Naive thymus-derived CD4-positive, alpha-beta T cell (primary cell): ENCODE measurements around the gene CD40LG. TPM values are rescaled to one million over a fixed set of nuclear protein-coding genes. Genes with fewer than 3 reads are reported as not detected.

ENCODE experiments used
- ATAC-seq: fragments of 150-1000 bp; cut with Tn5 transposase; 2 replicates; pipeline ENCODE4 v1.10.0; 2021; ENCODE audit warnings: mild to moderate bottlenecking, moderate library complexity
- CTCF ChIA-PET: fragments of 350-600 bp; sonication (Branson Sonifier 250); formaldehyde crosslinking; loops from one replicate; lab custom pipeline; 2021; ENCODE audit warnings: antibody characterized with exemption; lab: Charles Lee
- POLR2A ChIA-PET: fragments of 350-600 bp; sonication (Branson Sonifier 250); formaldehyde crosslinking; loops from one replicate; lab custom pipeline; 2021; ENCODE audit warnings: antibody characterized with exemption, inconsistent platforms; lab: Charles Lee
- DNase-seq, 9 donors: peaks; one replicate each; pipeline versions ENCODE4 v3.0.0 to v3.0.0-alpha.2; 2020 to 2022; ENCODE audit warnings: mixed read lengths in 1 of 9
- H3K27ac ChIP-seq: one replicate; pipeline ENCODE4 v1.7.0; 2013; ENCODE audit warnings: mild to moderate bottlenecking, low read depth, low read length, moderate library complexity
- H3K27me3 ChIP-seq, 2 donors: one replicate each; pipeline ENCODE4 v1.7.0; 2013; ENCODE audit warnings: low read length in 2 of 2, mild to moderate bottlenecking in 2 of 2, moderate library complexity in 2 of 2; ENCODE audit not compliant: control insufficient read depth in 2 of 2, insufficient read depth in 2 of 2
- H3K36me3 ChIP-seq, 3 experiments: 1 replicate in 2 of 3; 2 replicates in 1 of 3; pipeline ENCODE4 v1.7.0; 2013; ENCODE audit warnings: low read length in 3 of 3, mild to moderate bottlenecking in 3 of 3, moderate library complexity in 1 of 3; ENCODE audit not compliant: insufficient read depth in 3 of 3, control insufficient read depth in 2 of 3
- H3K4me1 ChIP-seq, 2 donors: one replicate each; pipeline ENCODE4 v1.7.0; 2013; ENCODE audit warnings: low read length in 2 of 2, mild to moderate bottlenecking in 2 of 2, moderate library complexity in 1 of 2; ENCODE audit not compliant: control insufficient read depth in 2 of 2, insufficient read depth in 2 of 2
- H3K4me3 ChIP-seq: 2 replicates; pipeline ENCODE4 v1.7.0; 2013; ENCODE audit warnings: mild to moderate bottlenecking, low read length
- H3K9me3 ChIP-seq, 3 experiments: 1 replicate in 2 of 3; 2 replicates in 1 of 3; pipeline ENCODE4 v1.7.0; 2013; ENCODE audit warnings: low read length in 3 of 3; ENCODE audit not compliant: control insufficient read depth in 2 of 3
- H3K27ac Mint-ChIP-seq, 9 donors: one replicate each; pipeline ENCODE4 v1.8.0; 2020 to 2022; ENCODE audit warnings: mixed read lengths in 9 of 9, mild to moderate bottlenecking in 8 of 9, moderate library complexity in 5 of 9, inconsistent platforms in 2 of 9
- H3K27me3 Mint-ChIP-seq, 5 donors: one replicate each; pipeline ENCODE4 v1.8.0; 2021 to 2022; ENCODE audit warnings: mixed read lengths in 5 of 5, mild to moderate bottlenecking in 1 of 5
- H3K36me3 Mint-ChIP-seq, 5 donors: one replicate each; pipeline ENCODE4 v1.8.0; 2020 to 2022; ENCODE audit warnings: mixed read lengths in 5 of 5, mild to moderate bottlenecking in 3 of 5, inconsistent platforms in 1 of 5
- H3K4me1 Mint-ChIP-seq, 7 donors: one replicate each; pipeline ENCODE4 v1.8.0; 2020 to 2022; ENCODE audit warnings: mixed read lengths in 7 of 7, mild to moderate bottlenecking in 3 of 7, inconsistent platforms in 1 of 7
- H3K4me3 Mint-ChIP-seq, 10 donors: one replicate each; pipeline ENCODE4 v1.8.0; 2020 to 2022; ENCODE audit warnings: mild to moderate bottlenecking in 10 of 10, mixed read lengths in 10 of 10, moderate library complexity in 6 of 10, inconsistent platforms in 2 of 10
- H3K9me3 Mint-ChIP-seq, 11 donors: one replicate each; pipeline ENCODE4 v1.8.0; 2020 to 2022; ENCODE audit warnings: mixed read lengths in 11 of 11, mild to moderate bottlenecking in 4 of 11, inconsistent platforms in 1 of 11, moderate library complexity in 1 of 11
- intact Hi-C, 2 donors: fragments of 100-400 bp; cut with micrococcal nuclease; formaldehyde crosslinking; loops; one replicate each; pipeline ENCODE4 v1.15.1; 2023
- polyA plus RNA-seq, 2 donors: library from polyadenylated mRNA; unstranded; fragments of 300-500 nt; fragmentation: Illumina TruSeq; gene quantifications; one replicate each; pipeline ENCODE4 v1.2.3, GENCODE V29; 2021
- total RNA-seq, 6 experiments: library from RNA in 5 of 6; stranded (reverse) in 5 of 6; gene quantifications; 1 replicate in 5 of 6; 2 replicates in 1 of 6; pipeline ENCODE4 v1.2.3 and lab custom pipeline; 2021 to 2026

CD40LG gene
- total and polyA plus RNA-seq, 7 experiments from 2014 or later = 25.2 to 173 (median 58.0) TPM

- no peaks in the 10 kb centered on the region for H3K36me3 ChIP-seq
- no peaks in the 10 kb centered on the region for H3K27me3 Mint-ChIP-seq
Measured at GRCh38 chrX:136616987-136617685, 30.8 kb upstream of the CD40LG start.

GRCh38 chrX:136619899-136620505 lies 28.0 kb upstream of the CD40LG start:
- peaks cover 19 to 89% (median 76%) of the 10 kb centered on the region in 7 donors for H3K4me1 Mint-ChIP-seq
- CTCF ChIA-PET = interaction anchor here (1.2 kb wide), 1 partner anchor 39 kb away, joined by 3 read pairs; no protein-coding TSS in a partner anchor

More at GRCh38 chrX:136616987-136617685, 30.8 kb upstream of the CD40LG start:
- ChIA-PET CTCF (interaction anchor here (1.1 to 1.2 kb wide), 3 partner anchors 8 to 36 kb away, joined by 4 to 5 read pairs (median 5); no protein-coding TSS in a partner anchor), POLR2A (interaction anchor here (0.7 to 8.0 kb wide), 17 partner anchors 9 to 262 kb away, joined by 3 to 67 read pairs (median 4); no protein-coding TSS in a partner anchor)
- Histone ChIP-seq H3K4me1 (peaks cover 18 to 50% of the 10 kb centered on the region in 2 donors), H3K27me3 (no peaks in the 10 kb centered on the region), H3K4me3 (peak overlapping the region; percentile 45), H3K9me3 (no peaks in the 10 kb centered on the region), H3K27ac (peak overlapping the region; percentile 60)
- intact Hi-C loops = loop anchor here (1.0 kb wide), 3 partner anchors 8 to 18 kb away; no protein-coding TSS in a partner anchor
- DNase-seq (peak in 6 of 9 donors; percentile 22 to 60 (median 34)), ATAC-seq (peak; percentile 85)
- Mint-ChIP-seq H3K27ac (peak overlapping the region; percentile 63 to 93 (median 87)), H3K9me3 (no peaks in the 10 kb centered on the region), H3K36me3 (peaks cover 0 to 8% (median 0%) of the 10 kb centered on the region in 5 donors), H3K4me1 (peaks cover 5 to 75% (median 64%) of the 10 kb centered on the region in 7 donors), H3K4me3 (peak overlapping the region; percentile 30 to 73 (median 64))

GRCh38 chrX:136620780-136621179 lies 27.2 kb upstream of the CD40LG start:
- H3K4me1 ChIP-seq = peaks cover 24 to 68% of the 10 kb centered on the region in 2 donors

More at GRCh38 chrX:136619899-136620505, 28.0 kb upstream of the CD40LG start:
- POLR2A ChIA-PET = interaction anchor here (1.3 to 8.0 kb wide), 7 partner anchors 8 to 32 kb away, joined by 5 to 67 read pairs (median 8); no protein-coding TSS in a partner anchor
- H3K9me3 Mint-ChIP-seq = peaks cover 0 to 7% (median 0%) of the 10 kb centered on the region in 11 donors
- H3K4me3 Mint-ChIP-seq = peak overlapping the region; percentile 15 to 66 (median 39)
- no peak overlapping the region for H3K4me3 ChIP-seq
- peaks cover 18 to 60% of the 10 kb centered on the region in 2 donors for H3K4me1 ChIP-seq
- intact Hi-C loops = loop anchor here in 1 of 2 donors (2.0 kb wide), 1 partner anchor 15 kb away; no protein-coding TSS in a partner anchor
- ATAC-seq = peak; percentile 68
- H3K27ac Mint-ChIP-seq = peak overlapping the region; percentile 63 to 93 (median 80)
- H3K27me3 ChIP-seq = no peaks in the 10 kb centered on the region
- peak in 6 of 9 donors; percentile 28 to 54 (median 36) for DNase-seq
- no peaks in the 10 kb centered on the region for H3K9me3 ChIP-seq
- H3K27ac ChIP-seq = no peak overlapping the region
- peaks cover 0 to 20% (median 0%) of the 10 kb centered on the region in 5 donors for H3K36me3 Mint-ChIP-seq
- no peaks in the 10 kb centered on the region for H3K36me3 ChIP-seq
- no peaks in the 10 kb centered on the region for H3K27me3 Mint-ChIP-seq

GRCh38 chrX:136622568-136622967 lies 25.4 kb upstream of the CD40LG start:
- H3K36me3 Mint-ChIP-seq = peaks cover 0 to 20% (median 0%) of the 10 kb centered on the region in 5 donors
- peaks cover 0 to 7% (median 0%) of the 10 kb centered on the region in 11 donors for H3K9me3 Mint-ChIP-seq
- peak overlapping the region in 1 of 9 donors; percentile 82 for H3K27ac Mint-ChIP-seq
- no peak overlapping the region for H3K4me3 Mint-ChIP-seq
- Histone ChIP-seq H3K27me3 (no peaks in the 10 kb centered on the region), H3K27ac (no peak overlapping the region), H3K4me1 (peaks cover 30 to 72% of the 10 kb centered on the region in 2 donors), H3K4me3 (no peak overlapping the region), H3K9me3 (no peaks in the 10 kb centered on the region), H3K36me3 (no peaks in the 10 kb centered on the region)
- no peak for ATAC-seq
- peaks cover 25 to 93% (median 83%) of the 10 kb centered on the region in 7 donors for H3K4me1 Mint-ChIP-seq
- ChIA-PET CTCF (interaction anchor here (1.0 kb wide), 1 partner anchor 13 kb away, joined by 6 read pairs; no protein-coding TSS in a partner anchor), POLR2A (interaction anchor here (0.8 to 2.5 kb wide), 2 partner anchors 11 to 12 kb away, joined by 4 to 13 read pairs; no protein-coding TSS in a partner anchor)
- no peak for DNase-seq
- intact Hi-C loops = no loop called here
- no peaks in the 10 kb centered on the region for H3K27me3 Mint-ChIP-seq

More at GRCh38 chrX:136620780-136621179, 27.2 kb upstream of the CD40LG start:
- Mint-ChIP-seq H3K9me3 (peaks cover 0 to 7% (median 0%) of the 10 kb centered on the region in 11 donors), H3K4me1 (peaks cover 19 to 89% (median 76%) of the 10 kb centered on the region in 7 donors), H3K27ac (peak overlapping the region in 1 of 9 donors; percentile 93), H3K27me3 (no peaks in the 10 kb centered on the region), H3K36me3 (peaks cover 0 to 20% (median 0%) of the 10 kb centered on the region in 5 donors), H3K4me3 (peak overlapping the region in 3 of 10 donors; percentile 9 to 66 (median 52))
- no peak overlapping the region for H3K27ac ChIP-seq
- no peaks in the 10 kb centered on the region for H3K27me3 ChIP-seq
- ATAC-seq (no peak), DNase-seq (no peak)
- no peaks in the 10 kb centered on the region for H3K9me3 ChIP-seq
- intact Hi-C loops = loop anchor here in 1 of 2 donors (2.0 kb wide), 1 partner anchor 14 kb away; no protein-coding TSS in a partner anchor
- no peak overlapping the region for H3K4me3 ChIP-seq
- POLR2A ChIA-PET = interaction anchor here (1.8 to 8.0 kb wide), 2 partner anchors 8 to 31 kb away, joined by 8 to 67 read pairs; no protein-coding TSS in a partner anchor
- CTCF ChIA-PET = no interaction called here
- H3K36me3 ChIP-seq = no peaks in the 10 kb centered on the region

- H3K4me3 Mint-ChIP-seq = peak overlapping the region in 2 of 10 donors; percentile 14 to 40
- ChIA-PET POLR2A (interaction anchor here (1.1 to 2.5 kb wide), 5 partner anchors 9 to 30 kb away, joined by 3 to 13 read pairs (median 4); no protein-coding TSS in a partner anchor), CTCF (interaction anchor here (1.2 kb wide), 1 partner anchor 15 kb away, joined by 4 read pairs; no protein-coding TSS in a partner anchor)
- H3K4me3 ChIP-seq = no peak overlapping the region
- H3K4me1 Mint-ChIP-seq = peaks cover 24 to 95% (median 84%) of the 10 kb centered on the region in 7 donors
- H3K36me3 ChIP-seq = no peaks in the 10 kb centered on the region
- H3K27me3 ChIP-seq = no peaks in the 10 kb centered on the region
- peaks cover 0 to 20% (median 0%) of the 10 kb centered on the region in 5 donors for H3K36me3 Mint-ChIP-seq
- ATAC-seq (no peak), DNase-seq (no peak)
- no peaks in the 10 kb centered on the region for H3K27me3 Mint-ChIP-seq
- intact Hi-C loops = loop anchor here in 1 of 2 donors (1.0 kb wide), 1 partner anchor 8 kb away; no protein-coding TSS in a partner anchor
- H3K9me3 Mint-ChIP-seq = peaks cover 0 to 7% (median 0%) of the 10 kb centered on the region in 11 donors
- H3K4me1 ChIP-seq = peaks cover 37 to 71% of the 10 kb centered on the region in 2 donors
- peak overlapping the region in 6 of 9 donors; percentile 17 to 82 (median 36) for H3K27ac Mint-ChIP-seq
- H3K9me3 ChIP-seq = no peaks in the 10 kb centered on the region
- no peak overlapping the region for H3K27ac ChIP-seq
Measured at GRCh38 chrX:136623396-136623795, 24.6 kb upstream of the CD40LG start.
